Bronchial epithelial cell (primary cell): ENCODE data around the gene ADCY1. TPM values are rescaled to one million over a fixed set of nuclear protein-coding genes. Genes with fewer than 3 reads are reported as not detected.
A peak's percentile ranks its signal among the peaks of the same experiment; 100 is the strongest.

Experiments
- DNase-seq: peaks from one replicate; pipeline ENCODE4 v3.0.0-alpha.2; 2010; ENCODE audit warnings: low read depth
- FAIRE-seq: peaks from 2 replicates; lab custom pipeline; 2011; peaks lifted over from hg19 to GRCh38; lab: Jason Lieb, UNC
- H3K27me3 ChIP-seq: 2 replicates; pipeline ENCODE4 v1.5.1; 2011; ENCODE audit warnings: low read length; ENCODE audit not compliant: control insufficient read depth, insufficient read depth
- H3K36me3 ChIP-seq: 2 replicates; pipeline ENCODE4 v1.5.1; 2011; ENCODE audit warnings: low read length; ENCODE audit not compliant: control insufficient read depth, insufficient read depth
- H3K4me3 ChIP-seq: 2 replicates; pipeline ENCODE4 v1.5.1; 2011; ENCODE audit warnings: mild to moderate bottlenecking, low read depth, low read length, control low read depth
- CTCF ChIP-seq: IDR thresholded peaks from 2 replicates; pipeline ENCODE4 v1.5.1; 2011; ENCODE audit warnings: mild to moderate bottlenecking, moderate library complexity, low read length, control low read depth, inconsistent platforms; ENCODE audit not compliant: insufficient read depth, severe bottlenecking
- total RNA-seq: library from RNA; depleted of rRNA; stranded (reverse); fragments of >200 nt; gene quantifications from 2 replicates; pipeline ENCODE4 v1.2.1, GENCODE V29; 2014

Gene ADCY1
- total RNA-seq, 1 donor from 2014 or later: 0.79 TPM

GRCh38 chr7:45680776-45681175 lies 106.6 kb downstream of the ADCY1 start:
- H3K36me3 ChIP-seq: no peaks in the 10 kb centered on the region
- no peak overlapping the region for H3K4me3 ChIP-seq
- no peaks in the 10 kb centered on the region for H3K27me3 ChIP-seq
- DNase-seq (no peak), FAIRE-seq (peak; percentile 47)
- TF ChIP-seq CTCF: no peak

- no peak for DNase-seq
- H3K27me3 ChIP-seq: no peaks in the 10 kb centered on the region
- H3K4me3 ChIP-seq: no peak overlapping the region
- FAIRE-seq: no peak
- no peak for TF ChIP-seq CTCF
- no peaks in the 10 kb centered on the region for H3K36me3 ChIP-seq
These were observed 107.6 kb downstream of the ADCY1 start for GRCh38 chr7:45681596-45682357.

- no peak for DNase-seq
- TF ChIP-seq CTCF: no peak
- H3K36me3 ChIP-seq: no peaks in the 10 kb centered on the region
- H3K4me3 ChIP-seq: no peak overlapping the region
- no peak for FAIRE-seq
- H3K27me3 ChIP-seq: no peaks in the 10 kb centered on the region
These were observed 108.2 kb downstream of the ADCY1 start for GRCh38 chr7:45682358-45682735.

GRCh38 chr7:45682836-45683555 lies 108.8 kb downstream of the ADCY1 start:
- no peak for FAIRE-seq
- TF ChIP-seq CTCF: no peak
- Histone ChIP-seq H3K4me3 (no peak overlapping the region), H3K27me3 (no peaks in the 10 kb centered on the region), H3K36me3 (no peaks in the 10 kb centered on the region)
- DNase-seq: no peak

GRCh38 chr7:45683556-45684148 lies 109.5 kb downstream of the ADCY1 start:
- H3K36me3 ChIP-seq: no peaks in the 10 kb centered on the region
- H3K4me3 ChIP-seq: no peak overlapping the region
- TF ChIP-seq CTCF: no peak
- no peak for FAIRE-seq
- no peak for DNase-seq
- no peaks in the 10 kb centered on the region for H3K27me3 ChIP-seq
